ENCODE results near the gene PPIL1. TPM values are rescaled to one million over a fixed set of nuclear protein-coding genes. Genes with fewer than 3 reads are reported as not detected.

Gene PPIL1
- total RNA-seq = 1 to 10 TPM; 2.2 to 9.3 (median 7.3) TPM

DNA sequence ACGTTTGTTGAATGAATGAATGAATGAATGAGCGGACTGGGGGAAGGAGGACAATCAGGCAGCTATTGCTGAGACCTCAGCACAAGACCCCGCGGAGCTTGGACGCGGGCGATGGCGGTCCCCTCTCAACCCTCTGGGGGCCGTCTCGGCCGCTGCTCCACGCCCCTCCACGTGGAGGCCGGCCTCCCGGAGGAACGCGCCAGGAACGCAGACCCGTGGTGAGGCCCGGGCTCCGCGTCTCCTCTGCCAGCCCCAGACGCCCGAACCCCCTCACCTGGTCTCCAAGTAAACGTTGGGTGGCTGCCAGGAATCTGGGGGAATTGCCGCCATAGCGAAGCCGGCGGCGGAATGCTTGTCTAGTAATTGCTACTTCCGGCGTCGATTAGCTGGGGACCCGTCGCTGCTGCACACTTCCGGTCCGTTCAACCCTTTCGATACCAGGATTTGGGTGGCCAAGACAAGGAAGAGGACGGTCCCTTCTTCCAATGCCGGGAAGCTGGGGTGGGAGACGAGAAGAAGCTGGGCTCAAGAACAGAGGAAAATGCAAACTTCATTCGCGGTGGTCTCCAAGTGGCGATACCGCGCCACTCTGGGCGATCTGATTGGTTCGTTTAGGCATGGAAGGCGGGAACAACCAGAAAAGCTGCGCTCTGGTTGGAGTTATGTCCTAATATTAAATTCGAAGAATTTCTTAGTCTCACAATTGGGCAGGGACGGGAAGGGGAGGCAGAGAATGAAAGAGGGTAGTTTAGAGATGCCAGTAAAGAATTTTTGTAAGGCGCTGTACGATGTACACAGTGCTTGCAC lies at the start of gene PPIL1:
Gene PPIL1, minus strand, starts transcription at position 361 of the 807 bp plus-strand sequence. Its CDS starts 31 bp downstream, at position 330.
- WGBS, 2 donors = 0 to 1% methylated on average over 32 to 40 of the region's 54 CpGs
- peak; percentile 73 to 94 for DNase-seq (ENCODE audit: low spot score in 2 of 2)
- intact Hi-C loops (cut with DNase I; ENCODE audit: low total_unique reads) = no loop called here
- H3K4me3 ChIP-seq (ENCODE audit: low read depth, poor library complexity, severe bottlenecking) = peak within 1 kb of the TSS; percentile 86
- no peak for TF ChIP-seq POLR2A (IDR thresholded peaks at IDR 0.05)
- no peak for TF ChIP-seq CTCF (IDR thresholded peaks at IDR 0.05)

DNA sequence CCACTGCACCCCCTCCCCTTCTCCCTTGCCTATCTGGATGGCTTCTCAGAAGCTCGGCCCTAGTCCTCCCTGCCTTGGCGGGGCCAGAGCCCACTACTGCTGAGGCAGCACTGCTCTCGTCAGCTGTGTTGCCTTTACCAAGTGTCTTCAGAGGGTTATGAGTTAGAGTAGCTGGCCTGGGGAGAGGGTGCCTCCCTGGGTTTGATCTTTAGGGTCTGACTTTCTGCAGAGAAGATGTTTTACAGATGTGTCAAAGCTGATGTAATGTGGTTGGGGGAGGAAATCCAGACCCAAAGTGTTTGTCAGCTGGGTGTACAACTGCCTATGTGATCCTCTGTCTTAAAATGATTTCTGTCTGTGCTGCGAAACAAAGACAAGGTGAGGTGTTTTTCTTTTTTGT lies 49.5 kb upstream of the PPIL1 start:
- no peak for DNase-seq (ENCODE audit: low spot score in 2 of 2)
- WGBS, 2 donors = 71 to 84% methylated on average over 4 of the region's 4 CpGs
- H3K4me3 ChIP-seq (ENCODE audit: low read depth, poor library complexity, severe bottlenecking) = no peak overlapping the region
- intact Hi-C loops (cut with DNase I; ENCODE audit: low total_unique reads) = no loop called here
- TF ChIP-seq CTCF (IDR thresholded peaks at IDR 0.05) (no peak), POLR2A (IDR thresholded peaks at IDR 0.05) (no peak)

GRCh38 chr6:36920546-36920945 lies 45.9 kb upstream of the PPIL1 start:
- 65 to 69% methylated on average over 5 of the region's 5 CpGs for WGBS, 2 donors
- DNase-seq (ENCODE audit: low spot score in 2 of 2) = no peak
- intact Hi-C loops (cut with DNase I; ENCODE audit: low total_unique reads) = no loop called here
- TF ChIP-seq POLR2A (IDR thresholded peaks at IDR 0.05) = no peak
- no peak overlapping the region for H3K4me3 ChIP-seq (ENCODE audit: low read depth, poor library complexity, severe bottlenecking)

DNA sequence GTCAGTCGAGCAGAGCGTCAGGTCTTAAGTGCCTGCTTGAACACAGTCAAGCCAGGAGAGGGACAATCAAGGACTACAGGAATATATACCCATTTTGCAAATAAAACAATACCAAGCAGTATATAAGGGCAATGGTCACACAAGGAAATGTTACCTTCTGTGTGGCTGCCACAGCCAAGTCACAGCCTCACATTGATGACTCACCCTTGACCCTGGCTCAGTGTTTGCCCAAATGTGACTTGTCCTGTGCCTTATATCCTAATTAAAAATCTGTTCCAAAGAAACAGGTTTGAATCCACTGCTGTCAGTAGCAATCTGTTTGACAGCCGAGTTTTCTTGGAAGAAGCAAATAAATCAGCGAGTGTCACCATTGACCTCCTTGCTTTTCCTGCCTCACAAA lies 45.4 kb upstream of the PPIL1 start:
- DNase-seq (ENCODE audit: low spot score in 2 of 2) = no peak
- H3K4me3 ChIP-seq (ENCODE audit: low read depth, poor library complexity, severe bottlenecking) = no peak overlapping the region
- 89% methylated on average over 4 of the region's 4 CpGs for WGBS, 2 donors
- intact Hi-C loops (cut with DNase I; ENCODE audit: low total_unique reads) = no loop called here
- TF ChIP-seq CTCF (IDR thresholded peaks at IDR 0.05) (no peak), POLR2A (IDR thresholded peaks at IDR 0.05) (no peak)

- TF ChIP-seq CTCF (IDR thresholded peaks at IDR 0.05) (no peak), POLR2A (IDR thresholded peaks at IDR 0.05) (no peak)
- intact Hi-C loops (cut with DNase I; ENCODE audit: low total_unique reads) = loop anchor here (5.0 kb wide), 1 partner anchor 55 kb away; no protein-coding TSS in a partner anchor
- DNase-seq (ENCODE audit: low spot score in 2 of 2) = peak; percentile 65 to 88
- 50 to 72% methylated on average over 10 of the region's 10 CpGs for WGBS, 2 donors
- H3K4me3 ChIP-seq (ENCODE audit: low read depth, poor library complexity, severe bottlenecking) = no peak overlapping the region
Observed at GRCh38 chr6:36917541-36918193, 43.1 kb upstream of the PPIL1 start.

- WGBS, 2 donors = 87 to 90% methylated on average over 2 of the region's 2 CpGs
- H3K4me3 ChIP-seq (ENCODE audit: low read depth, poor library complexity, severe bottlenecking) = no peak overlapping the region
- TF ChIP-seq CTCF (IDR thresholded peaks at IDR 0.05) (no peak), POLR2A (IDR thresholded peaks at IDR 0.05) (no peak)
- intact Hi-C loops (cut with DNase I; ENCODE audit: low total_unique reads) = loop anchor here (5.0 kb wide), 1 partner anchor 56 kb away; no protein-coding TSS in a partner anchor
- DNase-seq (ENCODE audit: low spot score in 2 of 2) = no peak
Observed at GRCh38 chr6:36916126-36916525, 41.5 kb upstream of the PPIL1 start.

Measured in lower leg skin (tissue), 4 donors.